KMS-11 (cell line): ENCODE data around the gene SLC30A4.
A peak's percentile ranks its signal among the peaks of the same experiment; 100 is the strongest.
"Not testable (repeated sequence)": the region's sequence is repeated elsewhere in the genome, so short reads cannot be mapped to it uniquely, and the experiment has no call there.

ENCODE experiments used
- H2AFZ ChIP-seq: fragments of 200-600 bp; sonication (generic); 2 replicates; pipeline ENCODE4 v1.6.1; 2016; ENCODE audit warnings: antibody characterized with exemption, mixed run types, low read depth
- H3K27ac ChIP-seq: fragments of 200-600 bp; sonication (generic); 2 replicates; pipeline ENCODE4 v1.6.1; 2016; ENCODE audit warnings: mild to moderate bottlenecking, mixed run types
- H3K27me3 ChIP-seq: fragments of 200-600 bp; sonication (generic); 2 replicates; pipeline ENCODE4 v1.6.1; 2017; ENCODE audit warnings: mild to moderate bottlenecking, low read depth, mixed run types, moderate library complexity; ENCODE audit not compliant: insufficient read depth
- H3K36me3 ChIP-seq: fragments of 200-600 bp; sonication (generic); 2 replicates; pipeline ENCODE4 v1.6.1; 2017; ENCODE audit warnings: mild to moderate bottlenecking, mixed run types; ENCODE audit not compliant: insufficient read depth
- H3K4me1 ChIP-seq: fragments of 200-600 bp; sonication (generic); 2 replicates; pipeline ENCODE4 v1.6.1; 2016; ENCODE audit warnings: mild to moderate bottlenecking, low read depth, mixed run types; ENCODE audit not compliant: poor library complexity, severe bottlenecking
- H3K4me2 ChIP-seq: fragments of 200-600 bp; sonication (generic); 2 replicates; pipeline ENCODE4 v1.7.0; 2016; ENCODE audit warnings: mild to moderate bottlenecking, mixed run types
- H3K4me3 ChIP-seq: fragments of 200-600 bp; sonication (generic); IDR thresholded peaks from 2 replicates; pipeline ENCODE4 v1.6.1; 2017; ENCODE audit warnings: low read depth, low read length, mixed read lengths; ENCODE audit not compliant: insufficient read depth
- H3K79me2 ChIP-seq: fragments of 200-600 bp; sonication (generic); 2 replicates; pipeline ENCODE4 v1.6.1; 2016; ENCODE audit warnings: low read depth, mixed run types; ENCODE audit not compliant: insufficient read depth
- H3K9ac ChIP-seq: fragments of 200-600 bp; sonication (generic); 2 replicates; pipeline ENCODE4 v1.6.1; 2016; ENCODE audit warnings: mild to moderate bottlenecking, mixed run types
- H4K20me1 ChIP-seq: fragments of 200-600 bp; sonication (generic); 2 replicates; pipeline ENCODE4 v1.6.1; 2016; ENCODE audit warnings: mild to moderate bottlenecking, mixed run types; ENCODE audit not compliant: insufficient read depth
- TF ChIP-seq, protein P1 (sequence below): fragments of 200-600 bp; sonication (generic); conservative IDR thresholded peaks from 2 replicates; pipeline ENCODE4 v1.6.1; 2017; ENCODE audit warnings: low read depth, mild to moderate bottlenecking, antibody characterized with exemption, low read length, moderate library complexity, mixed read lengths

Gene SLC30A4

DNA sequence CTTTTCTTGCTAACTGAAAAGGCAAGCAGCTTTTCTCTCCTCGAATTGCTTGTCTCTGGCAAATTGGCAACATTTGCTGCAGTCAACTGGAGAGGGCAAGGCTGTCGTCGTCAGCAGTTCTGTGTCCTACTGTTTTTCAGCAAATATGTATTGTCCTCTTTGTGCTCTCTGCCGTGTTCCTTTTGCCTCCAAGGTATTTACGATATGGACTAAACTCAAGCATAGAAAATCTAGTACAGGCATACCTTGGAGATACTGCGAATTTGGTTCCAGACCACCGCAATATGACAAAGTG, 558 bp upstream of the SLC30A4 start:
- Histone ChIP-seq H3K4me2 (peak overlapping the region; percentile 63), H4K20me1 (no peaks in the 10 kb centered on the region), H3K4me1 (peaks cover 18% of the 10 kb centered on the region), H3K27me3 (no peaks in the 10 kb centered on the region), H2AFZ (peak overlapping the region; percentile 93), H3K4me3 (no peak overlapping the region), H3K9ac (peak overlapping the region; percentile 28; the same call in 1 of the 2 replicates), H3K36me3 (no peaks in the 10 kb centered on the region), H3K79me2 (no peaks in the 10 kb centered on the region), H3K27ac (peak overlapping the region; percentile 18; the same call in 1 of the 2 replicates)
- TF ChIP-seq, protein P1, sequence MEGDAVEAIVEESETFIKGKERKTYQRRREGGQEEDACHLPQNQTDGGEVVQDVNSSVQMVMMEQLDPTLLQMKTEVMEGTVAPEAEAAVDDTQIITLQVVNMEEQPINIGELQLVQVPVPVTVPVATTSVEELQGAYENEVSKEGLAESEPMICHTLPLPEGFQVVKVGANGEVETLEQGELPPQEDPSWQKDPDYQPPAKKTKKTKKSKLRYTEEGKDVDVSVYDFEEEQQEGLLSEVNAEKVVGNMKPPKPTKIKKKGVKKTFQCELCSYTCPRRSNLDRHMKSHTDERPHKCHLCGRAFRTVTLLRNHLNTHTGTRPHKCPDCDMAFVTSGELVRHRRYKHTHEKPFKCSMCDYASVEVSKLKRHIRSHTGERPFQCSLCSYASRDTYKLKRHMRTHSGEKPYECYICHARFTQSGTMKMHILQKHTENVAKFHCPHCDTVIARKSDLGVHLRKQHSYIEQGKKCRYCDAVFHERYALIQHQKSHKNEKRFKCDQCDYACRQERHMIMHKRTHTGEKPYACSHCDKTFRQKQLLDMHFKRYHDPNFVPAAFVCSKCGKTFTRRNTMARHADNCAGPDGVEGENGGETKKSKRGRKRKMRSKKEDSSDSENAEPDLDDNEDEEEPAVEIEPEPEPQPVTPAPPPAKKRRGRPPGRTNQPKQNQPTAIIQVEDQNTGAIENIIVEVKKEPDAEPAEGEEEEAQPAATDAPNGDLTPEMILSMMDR: no peak

DNA sequence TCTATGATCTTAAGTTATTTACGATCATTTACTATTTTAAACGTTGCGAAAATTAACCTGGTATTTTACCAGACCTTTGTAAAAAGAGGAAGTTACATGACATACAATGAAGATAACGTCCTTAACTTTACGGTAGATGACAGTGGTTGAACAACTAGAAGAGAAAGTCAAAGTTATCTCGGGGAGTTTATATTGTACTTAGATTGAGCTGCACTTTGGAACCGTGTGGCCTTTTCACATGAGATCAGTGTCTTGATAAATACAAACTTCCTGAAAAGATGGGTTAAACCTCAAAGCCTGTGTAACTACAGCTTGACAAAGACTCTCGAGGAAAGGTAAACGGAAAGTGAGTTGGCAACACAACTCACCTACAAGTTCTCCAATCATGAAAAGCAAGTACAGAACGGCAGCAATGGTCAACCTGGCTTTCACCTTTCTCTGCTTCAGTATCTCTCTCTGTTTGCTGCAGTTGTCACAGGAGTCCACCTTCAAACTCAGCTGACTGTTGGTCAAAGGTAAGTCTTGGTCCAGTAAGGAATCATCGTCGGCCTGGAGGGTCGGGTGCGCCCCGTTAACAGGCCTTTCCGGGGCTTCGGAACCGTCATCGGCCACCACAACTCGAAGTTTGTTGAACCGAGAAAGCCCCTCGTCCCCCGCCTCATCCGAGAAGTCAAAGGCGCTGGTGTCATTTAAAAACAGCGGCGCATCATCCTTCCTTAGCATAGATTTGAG, 793 bp downstream of the SLC30A4 start:
- Histone ChIP-seq H3K27me3 (no peaks in the 10 kb centered on the region), H3K9ac (peak overlapping the region; percentile 23; the same call in 1 of the 2 replicates), H3K4me3 (no peak overlapping the region), H3K4me1 (peaks cover 18% of the 10 kb centered on the region), H3K27ac (no peak overlapping the region), H3K36me3 (no peaks in the 10 kb centered on the region), H3K4me2 (peak overlapping the region; percentile 86), H3K79me2 (no peaks in the 10 kb centered on the region), H2AFZ (peak overlapping the region; percentile 81), H4K20me1 (no peaks in the 10 kb centered on the region)
- TF ChIP-seq, protein P1: no peak

DNA sequence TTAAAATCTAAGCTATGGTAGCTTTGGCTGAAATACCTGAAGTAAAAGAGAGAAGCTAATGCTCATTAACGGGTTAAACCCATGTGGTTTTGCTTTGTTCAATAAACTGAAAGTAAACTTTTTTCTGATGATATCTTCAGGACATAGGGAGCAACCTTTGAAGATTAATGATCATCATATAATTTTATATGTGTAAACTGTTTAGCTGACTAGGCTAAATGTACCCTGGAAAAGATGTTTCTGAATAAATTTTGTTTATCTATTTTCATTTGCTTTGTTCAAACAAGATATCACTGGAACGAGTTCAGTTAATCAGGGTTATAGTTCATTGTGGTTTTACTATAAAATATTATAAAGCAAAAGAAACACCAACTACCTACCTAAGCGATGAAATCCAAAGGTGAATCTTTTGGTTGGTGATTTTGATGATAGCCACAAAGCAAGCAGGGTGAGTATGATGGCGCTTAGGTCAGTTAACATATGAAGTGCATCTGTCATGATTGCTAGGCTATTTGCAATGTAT, 11.7 kb downstream of the SLC30A4 start:
- Histone ChIP-seq H3K4me2 (no peak overlapping the region), H2AFZ (no peak overlapping the region), H3K4me1 (no peaks in the 10 kb centered on the region), H4K20me1 (no peaks in the 10 kb centered on the region), H3K27ac (no peak overlapping the region), H3K4me3 (no peak overlapping the region), H3K36me3 (no peaks in the 10 kb centered on the region), H3K27me3 (no peaks in the 10 kb centered on the region), H3K79me2 (no peaks in the 10 kb centered on the region), H3K9ac (no peak overlapping the region)
- TF ChIP-seq, protein P1: no peak

DNA sequence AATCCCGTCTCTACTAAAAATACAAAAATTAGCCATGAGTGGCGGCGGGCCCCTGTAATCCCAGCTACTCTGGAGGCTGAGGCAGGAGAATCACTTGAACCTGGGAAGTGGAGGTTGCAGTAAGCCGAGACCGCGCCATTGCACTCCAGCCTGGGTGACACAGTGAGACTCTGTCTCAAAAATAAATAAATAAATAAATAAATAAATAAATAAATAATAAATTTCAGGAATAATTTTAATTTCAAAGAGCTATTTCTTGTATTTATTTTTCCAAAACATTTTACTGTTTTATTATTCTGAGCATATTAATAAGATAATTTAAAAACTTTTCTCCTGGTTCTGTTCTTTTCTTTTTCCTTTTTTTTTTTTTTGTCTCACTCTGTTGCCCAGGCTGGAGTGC, 15.4 kb downstream of the SLC30A4 start:
- H3K36me3 ChIP-seq: not testable (repeated sequence)

DNA sequence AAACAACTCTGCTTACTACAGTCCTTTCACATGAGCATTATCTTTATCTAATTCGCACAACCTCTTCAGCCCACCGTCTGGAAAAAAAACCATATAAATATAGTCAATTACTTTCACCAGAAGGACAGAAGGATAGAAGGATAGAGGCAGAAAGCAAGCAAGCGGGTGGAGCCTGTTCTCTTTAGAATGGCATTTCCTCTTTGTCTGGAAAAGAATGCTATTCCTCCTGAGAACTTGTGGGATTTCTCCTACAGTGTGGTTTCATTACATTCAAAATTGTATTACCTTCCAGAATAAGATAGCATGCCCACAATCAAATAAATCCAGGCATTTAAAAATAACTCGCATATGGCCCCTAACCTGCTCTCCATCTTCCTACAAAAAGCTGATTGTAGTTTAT, 23.1 kb downstream of the SLC30A4 start:
- no peaks in the 10 kb centered on the region for H3K79me2 ChIP-seq
- no peak overlapping the region for H3K9ac ChIP-seq
- H3K4me2 ChIP-seq: no peak overlapping the region
- H2AFZ ChIP-seq: no peak overlapping the region
- no peaks in the 10 kb centered on the region for H3K27me3 ChIP-seq
- H4K20me1 ChIP-seq: no peaks in the 10 kb centered on the region
- no peaks in the 10 kb centered on the region for H3K4me1 ChIP-seq
- TF ChIP-seq, protein P1: no peak
- no peak overlapping the region for H3K27ac ChIP-seq
- H3K4me3 ChIP-seq: no peak overlapping the region
- no peaks in the 10 kb centered on the region for H3K36me3 ChIP-seq

More for the DNA sequence above, 15.4 kb downstream of the SLC30A4 start:
- not testable (repeated sequence) for H4K20me1 ChIP-seq, H3K9ac ChIP-seq, H3K27me3 ChIP-seq, H3K4me1 ChIP-seq, H3K4me3 ChIP-seq, H3K79me2 ChIP-seq, H3K4me2 ChIP-seq, H2AFZ ChIP-seq, H3K27ac ChIP-seq
